A673 (cell line): Measurements from ENCODE around the gene FBXO15. TPM values are rescaled to one million over a fixed set of nuclear protein-coding genes. Genes with fewer than 3 reads are reported as not detected.

Experiments used
- BruUV-seq: library from RNA; stranded (reverse); fragments of 400-500 nt; replicated peaks from 2 replicates; lab custom pipeline; 2021; lab: Mats Ljungman, UMichigan
- CTCF ChIA-PET: fragments of 300-600 bp; sonication (Branson Sonifier 250); formaldehyde crosslinking; loops from one replicate; lab custom pipeline; 2022; ENCODE audit warnings: antibody characterized with exemption; lab: Charles Lee
- POLR2A ChIA-PET: fragments of 300-600 bp; sonication (Branson Sonifier 250); formaldehyde crosslinking; loops from one replicate; lab custom pipeline; 2022; ENCODE audit warnings: antibody characterized with exemption; ENCODE audit not compliant: low non-redundant PET; lab: Charles Lee
- DNase-seq: peaks from one replicate; pipeline ENCODE4 v3.0.0-alpha.2; 2015; ENCODE audit warnings: low spot score
- H3K27ac ChIP-seq: fragments of 200-600 bp; sonication (generic); 2 replicates; pipeline ENCODE4 v1.5.1; 2016; ENCODE audit warnings: mixed run types, low read depth, mild to moderate bottlenecking, mixed read lengths, antibody characterized with exemption, low read length; ENCODE audit not compliant: poor library complexity, severe bottlenecking
- H3K27me3 ChIP-seq: fragments of 200-600 bp; sonication (generic); replicated peaks from 2 replicates; pipeline ENCODE4 v1.6.1; 2017; ENCODE audit warnings: mixed run types, low read depth, mild to moderate bottlenecking, mixed read lengths, antibody characterized with exemption, low read length; ENCODE audit not compliant: insufficient read depth, poor library complexity
- H3K36me3 ChIP-seq: fragments of 200-600 bp; sonication (generic); 2 replicates; pipeline ENCODE4 v1.6.1; 2016; ENCODE audit warnings: mixed run types, mild to moderate bottlenecking, mixed read lengths, antibody characterized with exemption, low read length; ENCODE audit not compliant: insufficient read depth, poor library complexity, severe bottlenecking
- H3K4me1 ChIP-seq: fragments of 200-600 bp; sonication (generic); 2 replicates; pipeline ENCODE4 v1.6.1; 2017; ENCODE audit warnings: mixed run types, mild to moderate bottlenecking, mixed read lengths, antibody characterized with exemption, low read length; ENCODE audit not compliant: insufficient read depth, poor library complexity, severe bottlenecking
- H3K4me3 ChIP-seq: fragments of 200-600 bp; sonication (generic); 2 replicates; pipeline ENCODE4 v1.5.1; 2016; ENCODE audit warnings: low read depth, mixed run types, mild to moderate bottlenecking, mixed read lengths, low read length; ENCODE audit not compliant: poor library complexity, severe bottlenecking
- H3K9me3 ChIP-seq: fragments of 200-600 bp; sonication (generic); 2 replicates; pipeline ENCODE4 v1.6.1; 2016; ENCODE audit warnings: mixed run types, low read depth, mild to moderate bottlenecking, mixed read lengths, antibody characterized with exemption, low read length; ENCODE audit not compliant: poor library complexity, severe bottlenecking
- EZH2 ChIP-seq: fragments of 200-600 bp; sonication (generic); IDR thresholded peaks from 2 replicates; pipeline ENCODE4 v1.6.1; 2017; ENCODE audit warnings: borderline replicate concordance, low read depth, mild to moderate bottlenecking, mixed read lengths, antibody characterized with exemption, low read length; ENCODE audit not compliant: poor library complexity, severe bottlenecking
- intact Hi-C: fragments of 100-400 bp; cut with micrococcal nuclease; formaldehyde crosslinking; loops from one replicate; pipeline ENCODE4 v1.10.0; 2022; ENCODE audit not compliant: unreplicated experiment
- total RNA-seq: library from RNA; stranded (reverse); gene quantifications from 2 replicates; pipeline ENCODE4 v1.2.3, GENCODE V29; 2021
- TF ChIP-seq, protein P1 (sequence below): fragments of 300-800, 200-600 bp; sonication (generic); conservative IDR thresholded peaks from 2 replicates; pipeline ENCODE4 v1.5.1; 2017; ENCODE audit warnings: low read depth, mild to moderate bottlenecking, antibody characterized with exemption, low read length, moderate library complexity, mixed read lengths

The FBXO15 gene
- total RNA-seq, 1 experiment from 2014 or later, result 2.4 TPM

DNA sequence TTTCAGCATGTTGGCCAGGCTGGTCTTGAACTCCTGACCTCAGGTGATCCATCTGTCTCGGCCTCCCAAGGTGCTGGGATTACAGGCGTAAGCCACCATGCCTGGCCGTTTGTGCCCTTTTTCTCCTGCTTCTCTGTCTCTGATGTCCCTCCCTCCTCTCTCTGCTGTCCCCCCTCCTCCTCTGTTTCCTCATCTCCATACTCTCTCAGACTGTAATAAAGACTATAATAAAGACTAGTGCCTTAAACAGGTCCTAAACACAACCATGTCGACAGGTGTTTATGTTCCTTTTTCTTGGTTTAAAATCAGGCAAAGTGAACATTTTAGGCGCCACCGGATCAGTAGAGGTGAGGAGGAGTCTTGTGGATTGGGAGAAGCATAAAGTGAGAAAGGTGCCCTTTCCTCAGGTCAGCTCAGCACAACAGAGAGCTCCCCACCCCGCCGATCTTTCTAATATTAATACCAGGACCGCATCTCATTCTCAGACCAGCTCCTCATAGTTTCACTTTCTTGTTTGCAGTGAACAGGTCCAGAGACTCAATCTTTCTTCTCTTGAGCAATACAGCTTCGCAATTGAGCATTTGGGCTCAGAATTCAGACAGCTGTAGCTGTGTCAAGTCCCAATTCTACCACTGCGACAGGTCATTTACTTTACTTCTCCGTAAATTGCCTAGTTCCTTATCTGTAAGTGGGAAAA, 24.4 kb upstream of the FBXO15 start:
- CTCF ChIA-PET, result no interaction called here
- Histone ChIP-seq H3K36me3 (no peaks in the 10 kb centered on the region), H3K27me3 (peaks cover 13% of the 10 kb centered on the region), H3K27ac (no peak overlapping the region), H3K4me3 (peak overlapping the region; percentile 10), H3K4me1 (no peaks in the 10 kb centered on the region), H3K9me3 (no peaks in the 10 kb centered on the region)
- TF ChIP-seq, protein P1, sequence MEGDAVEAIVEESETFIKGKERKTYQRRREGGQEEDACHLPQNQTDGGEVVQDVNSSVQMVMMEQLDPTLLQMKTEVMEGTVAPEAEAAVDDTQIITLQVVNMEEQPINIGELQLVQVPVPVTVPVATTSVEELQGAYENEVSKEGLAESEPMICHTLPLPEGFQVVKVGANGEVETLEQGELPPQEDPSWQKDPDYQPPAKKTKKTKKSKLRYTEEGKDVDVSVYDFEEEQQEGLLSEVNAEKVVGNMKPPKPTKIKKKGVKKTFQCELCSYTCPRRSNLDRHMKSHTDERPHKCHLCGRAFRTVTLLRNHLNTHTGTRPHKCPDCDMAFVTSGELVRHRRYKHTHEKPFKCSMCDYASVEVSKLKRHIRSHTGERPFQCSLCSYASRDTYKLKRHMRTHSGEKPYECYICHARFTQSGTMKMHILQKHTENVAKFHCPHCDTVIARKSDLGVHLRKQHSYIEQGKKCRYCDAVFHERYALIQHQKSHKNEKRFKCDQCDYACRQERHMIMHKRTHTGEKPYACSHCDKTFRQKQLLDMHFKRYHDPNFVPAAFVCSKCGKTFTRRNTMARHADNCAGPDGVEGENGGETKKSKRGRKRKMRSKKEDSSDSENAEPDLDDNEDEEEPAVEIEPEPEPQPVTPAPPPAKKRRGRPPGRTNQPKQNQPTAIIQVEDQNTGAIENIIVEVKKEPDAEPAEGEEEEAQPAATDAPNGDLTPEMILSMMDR, result no peak
- no peak for TF ChIP-seq EZH2
- DNase-seq, result no peak
- intact Hi-C loops, result no loop called here
- POLR2A ChIA-PET, result no interaction called here
- BruUV-seq, result no TSS peak

DNA sequence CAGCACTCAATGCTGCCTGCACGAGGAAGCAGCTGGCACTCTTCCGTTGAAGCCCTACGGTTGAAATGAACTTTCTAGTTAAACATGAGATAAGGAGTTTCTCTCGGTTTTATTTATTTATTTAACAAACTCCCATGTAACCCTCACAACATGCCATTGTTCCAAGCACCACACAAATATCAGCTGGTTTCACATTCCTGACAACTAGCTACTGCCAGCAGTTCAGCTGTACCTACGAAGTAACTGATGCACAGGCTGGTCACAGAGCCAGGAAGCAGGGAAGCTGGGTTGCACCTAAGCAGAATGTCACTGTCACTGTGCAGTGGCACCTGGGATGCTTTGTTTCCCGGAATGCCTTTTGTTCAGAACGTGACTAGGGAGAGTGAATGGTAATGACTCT, 18.8 kb upstream of the FBXO15 start:
- ChIA-PET POLR2A (no interaction called here), CTCF (no interaction called here)
- H3K4me3 ChIP-seq, result no peak overlapping the region
- H3K27ac ChIP-seq, result no peak overlapping the region
- BruUV-seq, result no TSS peak
- H3K4me1 ChIP-seq, result no peaks in the 10 kb centered on the region
- peaks cover 13% of the 10 kb centered on the region for H3K27me3 ChIP-seq
- intact Hi-C loops, result no loop called here
- no peak for DNase-seq
- H3K36me3 ChIP-seq, result no peaks in the 10 kb centered on the region
- no peaks in the 10 kb centered on the region for H3K9me3 ChIP-seq
- TF ChIP-seq, protein P1, result no peak
- TF ChIP-seq EZH2, result no peak

DNA sequence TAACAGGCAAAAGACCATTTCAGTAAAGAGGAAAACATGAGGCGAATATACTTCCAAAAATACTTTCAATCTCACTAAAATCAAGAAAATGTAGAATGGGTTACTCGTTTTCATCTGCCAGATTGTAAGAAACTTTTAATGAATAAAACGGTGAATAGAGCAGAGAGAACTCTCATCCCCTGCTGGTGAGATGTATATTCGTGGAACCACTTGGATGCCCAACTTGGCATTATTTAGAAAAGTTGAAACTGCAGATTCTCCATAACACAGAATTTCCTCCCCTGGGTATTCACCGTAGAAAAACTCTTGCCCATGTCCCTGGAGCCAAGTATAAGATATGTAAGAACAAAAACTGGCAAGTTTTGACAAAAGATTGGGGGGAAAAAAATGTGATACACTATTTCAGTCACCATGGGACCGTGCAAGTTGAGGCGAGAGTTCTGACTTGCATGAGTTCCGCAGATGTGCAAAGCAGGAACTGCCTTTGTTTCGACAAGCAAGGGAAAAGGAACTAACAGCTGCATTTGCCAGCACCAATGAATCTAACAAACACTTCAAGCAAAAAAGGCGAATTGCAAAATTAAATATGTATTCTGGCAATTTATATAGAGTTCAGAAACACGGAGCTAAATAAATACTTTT, 15.5 kb upstream of the FBXO15 start:
- intact Hi-C loops, result no loop called here
- no peaks in the 10 kb centered on the region for H3K27me3 ChIP-seq
- H3K4me1 ChIP-seq, result no peaks in the 10 kb centered on the region
- POLR2A ChIA-PET, result no interaction called here
- no peak overlapping the region for H3K4me3 ChIP-seq
- no peaks in the 10 kb centered on the region for H3K9me3 ChIP-seq
- peaks cover 12% of the 10 kb centered on the region for H3K36me3 ChIP-seq
- H3K27ac ChIP-seq, result no peak overlapping the region
- DNase-seq, result no peak
- BruUV-seq, result no TSS peak
- CTCF ChIA-PET, result no interaction called here
- TF ChIP-seq, protein P1, result no peak
- no peak for TF ChIP-seq EZH2
